ENCODE data around the gene COPB1.
A peak's percentile ranks its signal among the peaks of the same experiment; 100 is the strongest.

COPB1 gene

DNA sequence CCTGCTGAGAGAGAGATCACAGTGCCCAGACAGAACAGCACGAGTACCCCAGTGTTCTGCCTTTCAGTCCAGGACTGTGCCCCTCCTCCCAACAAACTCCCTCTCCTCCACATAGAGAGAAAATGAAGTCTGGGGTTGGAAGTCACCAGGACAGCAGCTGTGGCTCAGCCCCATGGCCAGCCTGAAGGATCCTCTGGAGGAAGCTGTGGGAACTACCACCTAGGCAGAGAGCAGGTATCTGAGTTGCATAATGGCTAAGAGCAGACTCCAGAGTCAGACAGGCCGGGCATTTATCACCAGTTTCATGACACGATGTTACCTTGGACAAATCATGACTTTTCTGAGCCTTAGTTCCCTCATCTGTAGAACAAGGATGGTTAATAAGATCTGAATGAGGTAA, 79.4 kb downstream of the COPB1 start:
- ChIA-PET POLR2A (no interaction called here), CTCF (interaction anchor here (1.9 kb wide), 1 partner anchor 119 kb away, joined by 11 read pairs; no protein-coding TSS in a partner anchor)

DNA sequence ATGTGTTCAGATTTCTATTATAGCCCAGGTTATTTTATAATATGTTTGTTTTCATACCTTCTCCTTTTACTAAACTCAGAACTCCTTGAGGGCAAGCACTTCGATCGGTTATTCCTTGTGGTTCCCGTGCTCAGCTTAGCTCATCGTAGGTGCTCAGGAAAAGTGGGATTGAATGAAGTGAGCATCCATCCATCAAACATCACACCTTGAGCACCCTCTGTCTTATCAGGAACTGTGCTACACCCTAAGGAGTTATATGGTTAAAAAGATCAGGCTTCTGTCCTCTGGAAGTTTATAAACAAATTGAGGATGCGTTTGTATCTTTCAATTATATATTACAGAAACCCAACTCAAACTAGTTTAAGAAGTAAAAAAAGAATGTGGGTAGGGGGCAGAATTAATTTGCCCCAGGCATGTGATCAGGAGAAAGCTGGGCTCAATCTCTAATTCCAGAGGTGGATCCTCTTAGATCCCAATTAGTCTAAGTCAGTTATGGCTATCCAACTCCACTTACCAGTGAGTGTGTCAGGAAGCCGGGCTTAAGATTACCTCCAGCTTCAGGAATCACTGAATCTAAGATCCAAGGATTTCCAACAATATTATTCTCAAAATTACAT, 80.7 kb downstream of the COPB1 start:
- CTCF ChIA-PET = interaction anchor here (0.6 to 2.2 kb wide), 10 partner anchors 17 to 118 kb away, joined by 3 to 14 read pairs (median 3); no protein-coding TSS in a partner anchor
- POLR2A ChIA-PET = no interaction called here
- no peak for TF ChIP-seq SUZ12 (IDR thresholded peaks at IDR 0.05)
- no peak for TF ChIP-seq HDGF (IDR thresholded peaks at IDR 0.05; ENCODE audit: borderline replicate concordance)
- TF ChIP-seq, protein P1, sequence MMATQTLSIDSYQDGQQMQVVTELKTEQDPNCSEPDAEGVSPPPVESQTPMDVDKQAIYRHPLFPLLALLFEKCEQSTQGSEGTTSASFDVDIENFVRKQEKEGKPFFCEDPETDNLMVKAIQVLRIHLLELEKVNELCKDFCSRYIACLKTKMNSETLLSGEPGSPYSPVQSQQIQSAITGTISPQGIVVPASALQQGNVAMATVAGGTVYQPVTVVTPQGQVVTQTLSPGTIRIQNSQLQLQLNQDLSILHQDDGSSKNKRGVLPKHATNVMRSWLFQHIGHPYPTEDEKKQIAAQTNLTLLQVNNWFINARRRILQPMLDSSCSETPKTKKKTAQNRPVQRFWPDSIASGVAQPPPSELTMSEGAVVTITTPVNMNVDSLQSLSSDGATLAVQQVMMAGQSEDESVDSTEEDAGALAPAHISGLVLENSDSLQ (IDR thresholded peaks at IDR 0.05) = peak; percentile 38
- no peak for TF ChIP-seq FOXM1 (IDR thresholded peaks at IDR 0.05; ENCODE audit: borderline replicate concordance)
- DNase-seq (ENCODE audit: extremely low spot score) = peak; percentile 58

More for the DNA sequence above, 79.4 kb downstream of the COPB1 start:
- TF ChIP-seq ARNT (IDR thresholded peaks at IDR 0.05) (no peak), ELF4 (IDR thresholded peaks at IDR 0.05) (no peak), CTBP1 (IDR thresholded peaks at IDR 0.05; ENCODE audit: borderline replicate concordance) (no peak), FOXM1 (IDR thresholded peaks at IDR 0.05; ENCODE audit: borderline replicate concordance) (no peak), ZNF384 (IDR thresholded peaks at IDR 0.05) (no peak)
- no peak for DNase-seq (ENCODE audit: extremely low spot score)

GRCh38 chr11:14417617-14418374, 81.8 kb downstream of the COPB1 start:
- no peak for DNase-seq (ENCODE audit: extremely low spot score)
- ChIA-PET POLR2A (no interaction called here), CTCF (interaction anchor here (0.9 to 2.2 kb wide), 3 partner anchors 37 to 114 kb away, joined by 3 to 14 read pairs (median 13); no protein-coding TSS in a partner anchor)
- TF ChIP-seq FOXA1 (IDR thresholded peaks at IDR 0.05) = no peak

- ChIA-PET POLR2A (no interaction called here), CTCF (no interaction called here)
- TF ChIP-seq SUZ12 (IDR thresholded peaks at IDR 0.05) = no peak
- TF ChIP-seq LEF1 (IDR thresholded peaks at IDR 0.05; ENCODE audit: borderline replicate concordance) = no peak
- no peak for TF ChIP-seq ELF4 (IDR thresholded peaks at IDR 0.05)
- no peak for TF ChIP-seq FOXA1 (IDR thresholded peaks at IDR 0.05)
- no peak for TF ChIP-seq FOXM1 (IDR thresholded peaks at IDR 0.05; ENCODE audit: borderline replicate concordance)
- no peak for TF ChIP-seq ZNF384 (IDR thresholded peaks at IDR 0.05)
- TF ChIP-seq CTBP1 (IDR thresholded peaks at IDR 0.05; ENCODE audit: borderline replicate concordance) = no peak
- no peak for TF ChIP-seq FOXK2 (IDR thresholded peaks at IDR 0.05)
- TF ChIP-seq, protein P1 (IDR thresholded peaks at IDR 0.05) = no peak
- TF ChIP-seq L3MBTL2 (conservative IDR thresholded peaks at IDR 0.05) = no peak
- TF ChIP-seq TARDBP (IDR thresholded peaks at IDR 0.05) = no peak
- TF ChIP-seq BHLHE40 (IDR thresholded peaks at IDR 0.05; ENCODE audit: borderline replicate concordance) = no peak
- no peak for TF ChIP-seq ARNT (IDR thresholded peaks at IDR 0.05)
- no peak for DNase-seq (ENCODE audit: extremely low spot score)
These were observed 82.4 kb downstream of the COPB1 start for GRCh38 chr11:14417186-14417585.

DNA sequence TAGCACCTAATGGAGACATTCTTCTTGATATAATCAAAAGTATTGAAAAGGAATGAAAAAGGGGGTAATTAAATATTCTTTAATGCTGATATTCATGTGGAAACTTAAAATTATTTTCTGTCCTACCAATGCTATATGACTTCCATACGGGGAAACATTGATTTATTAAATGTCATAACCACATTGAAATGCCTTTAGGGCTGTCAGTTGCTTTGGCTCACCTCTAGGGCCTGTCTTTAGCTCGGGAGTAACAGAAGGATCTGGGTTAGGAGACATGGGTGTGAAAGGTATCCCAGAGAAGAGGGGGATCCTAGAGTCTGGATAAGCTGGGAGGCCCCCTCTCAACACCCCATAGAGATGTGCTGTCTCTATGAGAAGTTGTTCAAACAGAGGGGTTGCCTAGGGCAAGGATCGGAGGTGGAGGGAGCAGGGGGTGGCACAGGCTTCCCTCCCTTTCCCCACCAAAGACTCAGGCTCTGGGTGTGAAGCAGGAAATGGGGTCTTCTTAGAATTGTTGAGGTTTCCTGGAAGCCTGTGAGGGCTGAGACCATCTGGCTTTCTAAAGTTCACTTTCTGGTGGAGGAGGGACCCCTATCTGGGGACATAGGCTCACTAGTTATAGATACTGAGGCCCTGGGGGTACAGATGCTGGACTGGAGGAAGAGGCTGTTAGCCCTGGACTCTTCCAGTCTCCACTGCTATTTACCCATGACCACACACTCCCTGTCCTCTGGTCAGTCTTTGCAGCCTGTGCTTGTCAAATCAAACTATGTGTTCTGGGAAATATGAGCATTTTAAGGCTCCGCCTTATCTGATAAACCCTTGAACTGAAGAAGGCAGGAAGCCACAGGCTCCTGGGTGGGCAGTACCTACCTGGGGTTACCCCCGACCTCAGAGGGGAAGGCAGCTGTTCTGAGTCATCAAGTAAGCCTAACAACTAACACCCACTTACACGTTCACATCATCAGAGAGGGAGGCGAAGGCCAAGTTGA, 84.8 kb downstream of the COPB1 start:
- ChIA-PET CTCF (interaction anchor here (1.3 kb wide), 1 partner anchor 40 kb away, joined by 3 read pairs; no protein-coding TSS in a partner anchor), POLR2A (no interaction called here)
- TF ChIP-seq FOXK2 (IDR thresholded peaks at IDR 0.05) = no peak
- TF ChIP-seq, protein P1 (IDR thresholded peaks at IDR 0.05) = 0 out of 2 replicates have a peak, but pooled peaks have one; percentile 25
- no peak for DNase-seq (ENCODE audit: extremely low spot score)

GRCh38 chr11:14413307-14414069, 86.1 kb downstream of the COPB1 start:
- ChIA-PET CTCF (interaction anchor here (0.8 to 0.9 kb wide), 2 partner anchors 8 to 112 kb away, joined by 3 to 4 read pairs; no protein-coding TSS in a partner anchor), POLR2A (no interaction called here)
- TF ChIP-seq HDGF (IDR thresholded peaks at IDR 0.05; ENCODE audit: borderline replicate concordance) (no peak), TARDBP (IDR thresholded peaks at IDR 0.05) (no peak), FOXA1 (IDR thresholded peaks at IDR 0.05) (no peak), L3MBTL2 (conservative IDR thresholded peaks at IDR 0.05) (no peak), ELF4 (IDR thresholded peaks at IDR 0.05) (no peak)
- peak; percentile 32 for DNase-seq (ENCODE audit: extremely low spot score)

Data from HEK293T (cell line).